ENCODE measurements around the gene ST7L. TPM values are rescaled to one million over a fixed set of nuclear protein-coding genes. Genes with fewer than 3 reads are reported as not detected.

The ST7L gene
- total RNA-seq, 1 experiment from 2014 or later, result 18.0 TPM

DNA sequence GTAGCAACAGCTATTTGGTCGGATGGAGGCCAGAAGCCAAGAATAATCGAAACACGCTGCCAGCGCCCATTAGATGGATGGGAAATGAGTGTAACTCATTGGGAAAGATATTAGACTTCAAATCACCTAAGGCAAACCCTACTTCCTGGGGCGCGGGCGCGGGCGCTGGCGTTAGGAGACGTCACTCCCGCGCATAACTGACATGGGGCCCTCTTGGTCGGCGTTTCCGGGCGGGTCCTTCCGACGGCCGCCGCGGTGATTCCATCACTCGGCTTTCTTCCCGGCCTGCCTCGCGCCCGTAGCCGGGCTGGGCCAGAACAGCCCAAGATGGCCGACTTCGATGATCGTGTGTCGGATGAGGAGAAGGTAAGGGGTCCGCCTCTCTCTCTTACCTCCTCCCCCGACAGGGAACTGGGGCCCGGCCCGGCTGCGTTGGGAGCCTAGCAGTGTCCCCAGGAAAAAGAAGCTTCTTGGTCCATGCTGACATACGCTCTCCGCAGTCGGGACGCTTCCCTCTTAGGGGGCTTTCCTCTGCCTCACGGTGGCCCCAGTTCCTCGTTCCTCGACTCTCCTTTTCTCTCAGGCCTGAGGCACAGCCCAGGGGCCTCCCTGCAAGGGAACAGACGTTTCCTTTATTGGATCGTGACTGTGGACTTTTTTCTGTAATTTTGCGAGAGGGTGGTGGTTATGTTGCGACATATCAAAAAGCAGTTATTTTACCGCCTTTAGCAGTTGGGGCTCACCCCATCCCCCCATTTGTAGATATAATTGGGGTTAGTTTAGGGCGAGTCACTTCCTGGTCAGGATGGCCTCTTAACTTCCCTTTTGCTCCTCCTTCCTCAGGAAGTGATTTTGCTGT lies 806 bp upstream of the ST7L start, which contains the start of gene CAPZA1 (continued):
- TF ChIP-seq SMAD3 (CRISPR knock-in tag; IDR thresholded peaks at IDR 0.05; ENCODE audit: borderline replicate concordance) (no peak), CBFB (CRISPR knock-in tag; IDR thresholded peaks at IDR 0.05; ENCODE audit: low read depth) (no peak), NFYB (CRISPR knock-in tag; conservative IDR thresholded peaks at IDR 0.05; ENCODE audit: low read depth) (no peak), EMX1 (CRISPR knock-in tag; IDR thresholded peaks at IDR 0.05) (no peak), CREM (CRISPR knock-in tag; IDR thresholded peaks at IDR 0.05) (peak; percentile 82; the same call in 1 of the 2 replicates), MYBL2 (CRISPR knock-in tag; IDR thresholded peaks at IDR 0.05) (peak; percentile 89; the same call in 1 of the 2 replicates), JAZF1 (CRISPR knock-in tag; IDR thresholded peaks at IDR 0.05) (no peak), ZBTB21 (CRISPR knock-in tag; IDR thresholded peaks at IDR 0.05; ENCODE audit: borderline replicate concordance) (no peak), NFATC4 (CRISPR knock-in tag; IDR thresholded peaks at IDR 0.05) (no peak), PRRX2 (CRISPR knock-in tag; IDR thresholded peaks at IDR 0.05) (no peak), NFE2L1 (CRISPR knock-in tag; IDR thresholded peaks at IDR 0.05) (no peak), FOXK1 (CRISPR knock-in tag; IDR thresholded peaks at IDR 0.05) (peak; percentile 53; the same call in 1 of the 2 replicates), ZNF423 (CRISPR knock-in tag; IDR thresholded peaks at IDR 0.05) (no peak), RORB (CRISPR knock-in tag; IDR thresholded peaks at IDR 0.05) (no peak), SP1 (CRISPR knock-in tag; conservative IDR thresholded peaks at IDR 0.05) (peak; percentile 38; the same call in 1 of the 2 replicates), ELF4 (CRISPR knock-in tag; IDR thresholded peaks at IDR 0.05; ENCODE audit: low read depth) (no peak), JUN (CRISPR knock-in tag; IDR thresholded peaks at IDR 0.05) (0 out of 2 replicates have a peak, but pooled peaks have one; percentile 67), TEAD4 (CRISPR knock-in tag; IDR thresholded peaks at IDR 0.05) (no peak), OVOL2 (CRISPR knock-in tag; IDR thresholded peaks at IDR 0.05; ENCODE audit: borderline replicate concordance) (no peak)
- TF ChIP-seq, protein P1, sequence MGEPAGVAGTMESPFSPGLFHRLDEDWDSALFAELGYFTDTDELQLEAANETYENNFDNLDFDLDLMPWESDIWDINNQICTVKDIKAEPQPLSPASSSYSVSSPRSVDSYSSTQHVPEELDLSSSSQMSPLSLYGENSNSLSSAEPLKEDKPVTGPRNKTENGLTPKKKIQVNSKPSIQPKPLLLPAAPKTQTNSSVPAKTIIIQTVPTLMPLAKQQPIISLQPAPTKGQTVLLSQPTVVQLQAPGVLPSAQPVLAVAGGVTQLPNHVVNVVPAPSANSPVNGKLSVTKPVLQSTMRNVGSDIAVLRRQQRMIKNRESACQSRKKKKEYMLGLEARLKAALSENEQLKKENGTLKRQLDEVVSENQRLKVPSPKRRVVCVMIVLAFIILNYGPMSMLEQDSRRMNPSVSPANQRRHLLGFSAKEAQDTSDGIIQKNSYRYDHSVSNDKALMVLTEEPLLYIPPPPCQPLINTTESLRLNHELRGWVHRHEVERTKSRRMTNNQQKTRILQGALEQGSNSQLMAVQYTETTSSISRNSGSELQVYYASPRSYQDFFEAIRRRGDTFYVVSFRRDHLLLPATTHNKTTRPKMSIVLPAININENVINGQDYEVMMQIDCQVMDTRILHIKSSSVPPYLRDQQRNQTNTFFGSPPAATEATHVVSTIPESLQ (CRISPR knock-in tag; IDR thresholded peaks at IDR 0.05), result no peak
- TF ChIP-seq, protein P2, sequence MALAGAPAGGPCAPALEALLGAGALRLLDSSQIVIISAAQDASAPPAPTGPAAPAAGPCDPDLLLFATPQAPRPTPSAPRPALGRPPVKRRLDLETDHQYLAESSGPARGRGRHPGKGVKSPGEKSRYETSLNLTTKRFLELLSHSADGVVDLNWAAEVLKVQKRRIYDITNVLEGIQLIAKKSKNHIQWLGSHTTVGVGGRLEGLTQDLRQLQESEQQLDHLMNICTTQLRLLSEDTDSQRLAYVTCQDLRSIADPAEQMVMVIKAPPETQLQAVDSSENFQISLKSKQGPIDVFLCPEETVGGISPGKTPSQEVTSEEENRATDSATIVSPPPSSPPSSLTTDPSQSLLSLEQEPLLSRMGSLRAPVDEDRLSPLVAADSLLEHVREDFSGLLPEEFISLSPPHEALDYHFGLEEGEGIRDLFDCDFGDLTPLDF (CRISPR knock-in tag; IDR thresholded peaks at IDR 0.05), result no peak
- TF ChIP-seq, protein P3, sequence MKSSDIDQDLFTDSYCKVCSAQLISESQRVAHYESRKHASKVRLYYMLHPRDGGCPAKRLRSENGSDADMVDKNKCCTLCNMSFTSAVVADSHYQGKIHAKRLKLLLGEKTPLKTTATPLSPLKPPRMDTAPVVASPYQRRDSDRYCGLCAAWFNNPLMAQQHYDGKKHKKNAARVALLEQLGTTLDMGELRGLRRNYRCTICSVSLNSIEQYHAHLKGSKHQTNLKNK (CRISPR knock-in tag; IDR thresholded peaks at IDR 0.05), result no peak
- TF ChIP-seq, protein P4, sequence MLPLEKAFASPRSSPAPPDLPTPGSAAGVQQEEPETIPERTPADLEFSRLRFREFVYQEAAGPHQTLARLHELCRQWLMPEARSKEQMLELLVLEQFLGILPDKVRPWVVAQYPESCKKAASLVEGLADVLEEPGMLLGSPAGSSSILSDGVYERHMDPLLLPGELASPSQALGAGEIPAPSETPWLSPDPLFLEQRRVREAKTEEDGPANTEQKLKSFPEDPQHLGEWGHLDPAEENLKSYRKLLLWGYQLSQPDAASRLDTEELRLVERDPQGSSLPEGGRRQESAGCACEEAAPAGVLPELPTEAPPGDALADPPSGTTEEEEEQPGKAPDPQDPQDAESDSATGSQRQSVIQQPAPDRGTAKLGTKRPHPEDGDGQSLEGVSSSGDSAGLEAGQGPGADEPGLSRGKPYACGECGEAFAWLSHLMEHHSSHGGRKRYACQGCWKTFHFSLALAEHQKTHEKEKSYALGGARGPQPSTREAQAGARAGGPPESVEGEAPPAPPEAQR (CRISPR knock-in tag; IDR thresholded peaks at IDR 0.05), result no peak
- TF ChIP-seq, protein P5, sequence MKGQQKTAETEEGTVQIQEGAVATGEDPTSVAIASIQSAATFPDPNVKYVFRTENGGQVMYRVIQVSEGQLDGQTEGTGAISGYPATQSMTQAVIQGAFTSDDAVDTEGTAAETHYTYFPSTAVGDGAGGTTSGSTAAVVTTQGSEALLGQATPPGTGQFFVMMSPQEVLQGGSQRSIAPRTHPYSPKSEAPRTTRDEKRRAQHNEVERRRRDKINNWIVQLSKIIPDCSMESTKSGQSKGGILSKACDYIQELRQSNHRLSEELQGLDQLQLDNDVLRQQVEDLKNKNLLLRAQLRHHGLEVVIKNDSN (CRISPR knock-in tag; IDR thresholded peaks at IDR 0.05), result no peak
- TF ChIP-seq, protein P6, sequence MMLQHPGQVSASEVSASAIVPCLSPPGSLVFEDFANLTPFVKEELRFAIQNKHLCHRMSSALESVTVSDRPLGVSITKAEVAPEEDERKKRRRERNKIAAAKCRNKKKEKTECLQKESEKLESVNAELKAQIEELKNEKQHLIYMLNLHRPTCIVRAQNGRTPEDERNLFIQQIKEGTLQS (CRISPR knock-in tag; conservative IDR thresholded peaks at IDR 0.05), result no peak
- TF ChIP-seq, protein P7, sequence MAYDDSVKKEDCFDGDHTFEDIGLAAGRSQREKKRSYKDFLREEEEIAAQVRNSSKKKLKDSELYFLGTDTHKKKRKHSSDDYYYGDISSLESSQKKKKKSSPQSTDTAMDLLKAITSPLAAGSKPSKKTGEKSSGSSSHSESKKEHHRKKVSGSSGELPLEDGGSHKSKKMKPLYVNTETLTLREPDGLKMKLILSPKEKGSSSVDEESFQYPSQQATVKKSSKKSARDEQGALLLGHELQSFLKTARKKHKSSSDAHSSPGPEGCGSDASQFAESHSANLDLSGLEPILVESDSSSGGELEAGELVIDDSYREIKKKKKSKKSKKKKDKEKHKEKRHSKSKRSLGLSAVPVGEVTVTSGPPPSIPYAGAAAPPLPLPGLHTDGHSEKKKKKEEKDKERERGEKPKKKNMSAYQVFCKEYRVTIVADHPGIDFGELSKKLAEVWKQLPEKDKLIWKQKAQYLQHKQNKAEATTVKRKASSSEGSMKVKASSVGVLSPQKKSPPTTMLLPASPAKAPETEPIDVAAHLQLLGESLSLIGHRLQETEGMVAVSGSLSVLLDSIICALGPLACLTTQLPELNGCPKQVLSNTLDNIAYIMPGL (CRISPR knock-in tag; IDR thresholded peaks at IDR 0.05), result peak; percentile 83
- TF ChIP-seq, protein P8, sequence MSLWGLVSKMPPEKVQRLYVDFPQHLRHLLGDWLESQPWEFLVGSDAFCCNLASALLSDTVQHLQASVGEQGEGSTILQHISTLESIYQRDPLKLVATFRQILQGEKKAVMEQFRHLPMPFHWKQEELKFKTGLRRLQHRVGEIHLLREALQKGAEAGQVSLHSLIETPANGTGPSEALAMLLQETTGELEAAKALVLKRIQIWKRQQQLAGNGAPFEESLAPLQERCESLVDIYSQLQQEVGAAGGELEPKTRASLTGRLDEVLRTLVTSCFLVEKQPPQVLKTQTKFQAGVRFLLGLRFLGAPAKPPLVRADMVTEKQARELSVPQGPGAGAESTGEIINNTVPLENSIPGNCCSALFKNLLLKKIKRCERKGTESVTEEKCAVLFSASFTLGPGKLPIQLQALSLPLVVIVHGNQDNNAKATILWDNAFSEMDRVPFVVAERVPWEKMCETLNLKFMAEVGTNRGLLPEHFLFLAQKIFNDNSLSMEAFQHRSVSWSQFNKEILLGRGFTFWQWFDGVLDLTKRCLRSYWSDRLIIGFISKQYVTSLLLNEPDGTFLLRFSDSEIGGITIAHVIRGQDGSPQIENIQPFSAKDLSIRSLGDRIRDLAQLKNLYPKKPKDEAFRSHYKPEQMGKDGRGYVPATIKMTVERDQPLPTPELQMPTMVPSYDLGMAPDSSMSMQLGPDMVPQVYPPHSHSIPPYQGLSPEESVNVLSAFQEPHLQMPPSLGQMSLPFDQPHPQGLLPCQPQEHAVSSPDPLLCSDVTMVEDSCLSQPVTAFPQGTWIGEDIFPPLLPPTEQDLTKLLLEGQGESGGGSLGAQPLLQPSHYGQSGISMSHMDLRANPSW (CRISPR knock-in tag; conservative IDR thresholded peaks at IDR 0.05; ENCODE audit: low read depth), result no peak
- TF ChIP-seq, protein P9, sequence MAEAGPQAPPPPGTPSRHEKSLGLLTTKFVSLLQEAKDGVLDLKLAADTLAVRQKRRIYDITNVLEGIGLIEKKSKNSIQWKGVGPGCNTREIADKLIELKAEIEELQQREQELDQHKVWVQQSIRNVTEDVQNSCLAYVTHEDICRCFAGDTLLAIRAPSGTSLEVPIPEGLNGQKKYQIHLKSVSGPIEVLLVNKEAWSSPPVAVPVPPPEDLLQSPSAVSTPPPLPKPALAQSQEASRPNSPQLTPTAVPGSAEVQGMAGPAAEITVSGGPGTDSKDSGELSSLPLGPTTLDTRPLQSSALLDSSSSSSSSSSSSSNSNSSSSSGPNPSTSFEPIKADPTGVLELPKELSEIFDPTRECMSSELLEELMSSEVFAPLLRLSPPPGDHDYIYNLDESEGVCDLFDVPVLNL (CRISPR knock-in tag; IDR thresholded peaks at IDR 0.05; ENCODE audit: borderline replicate concordance, low read depth), result no peak

Data from WTC11 (cell line).